ENCODE measurements around the gene STARD4. TPM values are rescaled to one million over a fixed set of nuclear protein-coding genes. Genes with fewer than 3 reads are reported as not detected.

Gene STARD4
- total RNA-seq, 1 donor from 2014 or later: 65.8 TPM

GRCh38 chr5:111551161-111551560 lies 38.8 kb upstream of the STARD4 start:
- Mint-ChIP-seq H3K36me3 (peaks cover 1% of the 10 kb centered on the region), H3K4me1 (peaks cover 31% of the 10 kb centered on the region), H3K27me3 (ENCODE audit: low read depth) (no peaks in the 10 kb centered on the region), H3K4me3 (no peak overlapping the region), H3K27ac (peak overlapping the region; percentile 79), H3K9me3 (peaks cover 19% of the 10 kb centered on the region)
- DNase-seq (ENCODE audit: low spot score in 2 of 2, unreplicated experiment in 2 of 2): no peak
- TF ChIP-seq CTCF (IDR thresholded peaks at IDR 0.05; ENCODE audit: unreplicated experiment): no peak

- Mint-ChIP-seq H3K4me3 (no peak overlapping the region), H3K27me3 (ENCODE audit: low read depth) (no peaks in the 10 kb centered on the region), H3K9me3 (peaks cover 17% of the 10 kb centered on the region), H3K27ac (peak overlapping the region; percentile 75), H3K4me1 (peaks cover 31% of the 10 kb centered on the region), H3K36me3 (peaks cover 1% of the 10 kb centered on the region)
- peak; percentile 73 for TF ChIP-seq CTCF (IDR thresholded peaks at IDR 0.05; ENCODE audit: unreplicated experiment)
- DNase-seq (ENCODE audit: low spot score in 2 of 2, unreplicated experiment in 2 of 2): peak; percentile 48 to 77
Measured at GRCh38 chr5:111550282-111551020, 38.1 kb upstream of the STARD4 start.

GRCh38 chr5:111548992-111549649 lies 36.8 kb upstream of the STARD4 start:
- no peak overlapping the region for H3K27ac Mint-ChIP-seq
- peaks cover 31% of the 10 kb centered on the region for H3K4me1 Mint-ChIP-seq
- no peak for DNase-seq (ENCODE audit: low spot score in 2 of 2, unreplicated experiment in 2 of 2)
- peaks cover 5% of the 10 kb centered on the region for H3K9me3 Mint-ChIP-seq
- H3K4me3 Mint-ChIP-seq: no peak overlapping the region
- H3K36me3 Mint-ChIP-seq: no peaks in the 10 kb centered on the region
- no peak for TF ChIP-seq CTCF (IDR thresholded peaks at IDR 0.05; ENCODE audit: unreplicated experiment)
- H3K27me3 Mint-ChIP-seq (ENCODE audit: low read depth): no peaks in the 10 kb centered on the region

GRCh38 chr5:111548348-111548950 lies 36.1 kb upstream of the STARD4 start:
- no peaks in the 10 kb centered on the region for H3K36me3 Mint-ChIP-seq
- peaks cover 31% of the 10 kb centered on the region for H3K4me1 Mint-ChIP-seq
- H3K27ac Mint-ChIP-seq: no peak overlapping the region
- TF ChIP-seq CTCF (IDR thresholded peaks at IDR 0.05; ENCODE audit: unreplicated experiment): no peak
- H3K4me3 Mint-ChIP-seq: no peak overlapping the region
- no peaks in the 10 kb centered on the region for H3K27me3 Mint-ChIP-seq (ENCODE audit: low read depth)
- DNase-seq (ENCODE audit: low spot score in 2 of 2, unreplicated experiment in 2 of 2): no peak
- no peaks in the 10 kb centered on the region for H3K9me3 Mint-ChIP-seq

GRCh38 chr5:111545031-111545430 lies 32.7 kb upstream of the STARD4 start:
- no peak for TF ChIP-seq CTCF (IDR thresholded peaks at IDR 0.05; ENCODE audit: unreplicated experiment)
- no peak overlapping the region for H3K27ac Mint-ChIP-seq
- no peak for DNase-seq (ENCODE audit: low spot score in 2 of 2, unreplicated experiment in 2 of 2)
- peaks cover 8% of the 10 kb centered on the region for H3K4me1 Mint-ChIP-seq
- H3K27me3 Mint-ChIP-seq (ENCODE audit: low read depth): no peaks in the 10 kb centered on the region
- H3K4me3 Mint-ChIP-seq: no peak overlapping the region
- H3K9me3 Mint-ChIP-seq: peaks cover 4% of the 10 kb centered on the region
- H3K36me3 Mint-ChIP-seq: no peaks in the 10 kb centered on the region

Data from mesothelial cell of epicardium (in vitro differentiated cells).